Measurements from ENCODE around the gene NUDT1.

Gene NUDT1

DNA sequence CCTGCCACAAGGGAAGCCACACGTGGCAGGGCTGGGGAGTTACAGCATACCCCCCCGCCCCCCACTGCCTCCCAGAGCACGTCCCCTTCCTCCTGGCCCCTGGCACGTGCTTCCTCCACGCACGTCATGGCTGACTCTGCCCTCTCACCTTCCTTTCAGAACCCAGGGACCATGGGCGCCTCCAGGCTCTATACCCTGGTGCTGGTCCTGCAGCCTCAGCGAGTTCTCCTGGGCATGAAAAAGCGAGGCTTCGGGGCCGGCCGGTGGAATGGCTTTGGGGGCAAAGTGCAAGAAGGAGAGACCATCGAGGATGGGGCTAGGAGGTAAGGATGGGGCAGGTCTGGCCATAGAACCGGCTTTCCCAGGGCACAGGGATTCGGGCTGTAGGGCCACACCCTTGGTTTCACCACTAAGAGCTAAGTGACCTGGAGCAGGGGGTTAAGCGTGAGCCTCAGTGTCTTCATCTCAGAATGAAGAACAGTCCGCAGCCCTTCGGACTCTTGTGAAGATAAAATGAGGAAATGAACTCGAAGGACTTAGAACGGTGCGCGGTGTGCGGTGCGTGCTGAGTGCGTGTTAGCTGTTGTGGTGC lies 2.5 kb downstream of the NUDT1 start:
- DNase-seq (ENCODE audit: extremely low spot score, insufficient read length, low read depth) (no peak), FAIRE-seq (no peak)

DNA sequence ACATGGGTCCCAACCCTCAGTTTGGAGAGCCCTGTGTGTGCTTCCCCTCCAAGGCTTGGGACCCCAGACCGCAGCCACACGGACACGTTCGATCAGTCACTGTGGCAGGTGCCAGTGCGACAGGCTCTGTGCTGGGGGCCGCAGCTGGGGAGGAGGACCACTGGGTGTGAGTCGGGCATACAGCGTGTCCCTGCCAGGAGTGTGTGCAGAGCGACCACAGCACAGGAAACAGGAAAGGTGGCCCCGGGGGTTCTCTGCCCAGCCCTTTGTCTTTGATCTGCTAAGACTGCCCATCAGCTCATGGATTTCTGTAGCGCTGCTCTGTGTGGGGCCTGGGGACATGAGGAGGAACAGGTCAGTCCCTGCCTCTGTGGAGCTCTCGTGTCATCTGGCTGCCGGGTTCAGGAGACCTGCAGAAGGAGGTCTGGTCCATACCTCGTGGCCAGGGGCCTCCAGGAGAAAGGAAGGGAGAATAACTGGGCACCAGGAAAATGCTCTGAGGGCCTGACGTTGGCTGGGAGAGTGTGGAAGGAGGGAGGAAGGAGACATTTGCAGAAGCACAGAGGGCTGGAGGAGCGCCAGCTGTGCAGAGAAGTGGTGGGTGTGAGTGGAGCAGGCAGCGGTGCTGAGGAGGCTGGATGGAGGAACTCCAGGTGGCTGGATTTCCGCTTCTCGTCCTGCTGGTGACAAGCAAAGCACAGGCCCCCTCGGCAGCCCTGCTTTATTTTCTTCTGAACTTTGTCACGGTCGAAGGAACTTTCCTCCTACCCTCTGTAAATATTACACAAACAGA lies 4.1 kb downstream of the NUDT1 start:
- no peak for DNase-seq (ENCODE audit: extremely low spot score, insufficient read length, low read depth)

DNA sequence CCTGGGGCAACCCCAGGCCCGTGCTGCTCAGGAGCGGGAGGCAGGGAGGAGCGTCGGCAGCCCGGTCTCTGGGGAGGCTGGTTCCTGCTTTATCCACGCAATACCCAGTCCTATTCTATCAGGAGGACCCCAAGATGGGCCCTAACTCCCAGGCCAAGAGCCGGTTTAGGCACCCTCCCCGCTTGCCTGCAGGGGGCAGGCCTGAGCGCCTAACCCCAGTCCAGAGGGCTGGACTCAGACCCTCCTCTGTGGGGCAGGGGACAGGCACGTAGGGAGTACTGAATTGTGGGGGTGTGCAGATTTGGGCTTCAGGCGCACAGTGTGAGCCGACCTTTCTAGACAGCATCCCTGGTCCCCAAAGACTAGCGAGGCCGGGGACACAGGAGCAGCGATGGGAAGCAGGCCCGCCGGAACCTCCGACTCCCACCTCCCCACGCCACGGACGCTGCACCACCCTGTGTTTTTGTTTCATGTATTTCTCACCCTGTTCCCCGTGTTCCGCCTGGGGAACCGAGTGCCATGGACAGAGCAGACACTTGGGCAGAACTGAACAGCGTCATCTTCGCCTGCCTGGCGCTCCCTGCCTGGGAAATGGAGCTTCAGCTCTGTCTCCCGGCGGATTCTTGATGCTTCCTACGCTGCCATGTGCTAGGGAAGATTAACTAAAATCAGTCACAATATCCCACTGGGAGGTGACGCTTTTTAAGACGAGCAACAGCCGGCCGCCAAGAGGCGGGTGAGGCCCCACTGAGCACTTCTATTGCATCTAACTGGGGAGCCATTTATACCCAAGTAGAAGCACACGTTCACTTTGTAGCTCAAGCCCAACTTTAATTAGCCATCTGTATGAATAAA lies 5.3 kb downstream of the NUDT1 start:
- FAIRE-seq: no peak

More for the DNA sequence above, 4.1 kb downstream of the NUDT1 start:
- no peak for FAIRE-seq

DNA sequence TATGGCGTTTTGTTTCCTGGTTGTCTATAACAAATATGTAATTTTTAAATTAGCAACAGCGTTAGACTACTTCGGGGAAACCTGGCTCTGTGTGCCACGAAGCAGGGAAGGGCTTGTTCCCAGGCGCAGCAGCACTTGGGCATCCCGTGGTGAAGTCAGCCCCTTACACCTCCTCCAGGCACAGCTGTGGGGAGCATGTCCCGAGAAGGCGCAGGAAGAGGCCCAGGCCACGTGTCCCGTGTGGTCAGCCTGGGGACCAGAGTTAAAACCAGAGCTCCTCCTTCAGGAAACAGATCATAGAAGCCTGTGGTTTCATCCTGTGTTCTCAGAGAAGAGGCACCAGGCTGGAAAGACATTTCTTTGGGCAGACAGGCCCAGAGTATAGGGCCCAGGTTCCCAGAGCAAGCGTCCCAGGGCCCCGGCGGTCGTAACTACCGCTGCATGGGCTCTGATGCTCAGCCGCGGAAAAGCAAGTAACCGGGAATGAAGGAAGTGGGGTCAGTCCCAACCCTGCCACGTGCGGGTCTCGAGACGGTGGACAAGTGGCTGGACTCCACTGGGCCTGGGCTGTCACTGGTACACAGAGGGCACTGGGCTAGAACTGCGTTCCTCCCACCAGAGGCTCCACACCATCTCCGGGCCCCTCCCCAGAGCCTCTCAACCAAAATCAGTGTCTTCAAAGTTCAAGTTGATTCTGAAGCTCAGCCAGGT lies 7.1 kb downstream of the NUDT1 start:
- peak; percentile 87 for FAIRE-seq
- no peak for DNase-seq (ENCODE audit: extremely low spot score, insufficient read length, low read depth)

More for the DNA sequence above, 5.3 kb downstream of the NUDT1 start:
- DNase-seq (ENCODE audit: extremely low spot score, insufficient read length, low read depth): no peak

DNA sequence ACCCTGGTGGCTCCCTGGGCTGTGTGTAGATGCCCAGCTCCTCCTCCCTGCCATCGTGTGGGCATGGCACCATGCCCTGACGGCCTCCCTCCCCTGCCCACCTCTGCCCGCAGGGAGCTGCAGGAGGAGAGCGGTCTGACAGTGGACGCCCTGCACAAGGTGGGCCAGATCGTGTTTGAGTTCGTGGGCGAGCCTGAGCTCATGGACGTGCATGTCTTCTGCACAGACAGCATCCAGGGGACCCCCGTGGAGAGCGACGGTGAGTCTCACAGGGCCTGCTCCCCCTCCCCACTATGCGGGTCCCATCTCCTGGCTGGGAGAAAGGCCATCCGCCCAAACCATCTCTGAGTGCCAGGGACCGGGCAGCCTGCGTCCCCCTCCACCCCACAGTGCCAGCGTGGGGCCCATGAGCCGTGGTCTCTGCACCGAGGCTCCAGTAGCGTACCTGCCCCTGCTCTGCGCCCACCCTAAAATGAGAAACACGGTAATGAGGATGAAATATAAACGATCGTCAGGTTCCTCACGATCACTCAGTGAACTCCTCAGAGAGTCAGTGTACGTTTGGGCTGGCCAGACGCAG lies 7.8 kb downstream of the NUDT1 start:
- DNase-seq (ENCODE audit: extremely low spot score, insufficient read length, low read depth) (no peak), FAIRE-seq (no peak)

DNA sequence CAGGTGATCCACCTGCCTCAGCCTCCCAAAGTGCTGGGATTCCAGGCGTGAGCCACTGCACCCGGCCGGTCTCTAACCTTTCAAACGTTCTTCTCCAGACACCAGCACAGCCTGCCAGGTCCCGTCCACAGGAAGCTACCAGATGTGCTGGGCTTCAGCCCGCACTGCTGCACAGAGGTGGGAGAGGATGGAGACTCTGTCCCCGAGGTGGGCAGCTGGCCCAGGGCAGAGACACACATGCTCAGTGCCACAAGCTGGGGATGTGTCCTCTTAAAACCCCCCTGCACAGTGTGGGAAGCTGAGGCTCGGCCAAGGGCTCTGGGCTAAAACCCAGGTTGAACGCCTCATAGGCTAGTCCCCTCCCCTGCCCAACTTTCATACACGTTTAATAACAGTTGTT lies 9.4 kb downstream of the NUDT1 start:
- DNase-seq (ENCODE audit: extremely low spot score, insufficient read length, low read depth): no peak
- no peak for FAIRE-seq

DNA sequence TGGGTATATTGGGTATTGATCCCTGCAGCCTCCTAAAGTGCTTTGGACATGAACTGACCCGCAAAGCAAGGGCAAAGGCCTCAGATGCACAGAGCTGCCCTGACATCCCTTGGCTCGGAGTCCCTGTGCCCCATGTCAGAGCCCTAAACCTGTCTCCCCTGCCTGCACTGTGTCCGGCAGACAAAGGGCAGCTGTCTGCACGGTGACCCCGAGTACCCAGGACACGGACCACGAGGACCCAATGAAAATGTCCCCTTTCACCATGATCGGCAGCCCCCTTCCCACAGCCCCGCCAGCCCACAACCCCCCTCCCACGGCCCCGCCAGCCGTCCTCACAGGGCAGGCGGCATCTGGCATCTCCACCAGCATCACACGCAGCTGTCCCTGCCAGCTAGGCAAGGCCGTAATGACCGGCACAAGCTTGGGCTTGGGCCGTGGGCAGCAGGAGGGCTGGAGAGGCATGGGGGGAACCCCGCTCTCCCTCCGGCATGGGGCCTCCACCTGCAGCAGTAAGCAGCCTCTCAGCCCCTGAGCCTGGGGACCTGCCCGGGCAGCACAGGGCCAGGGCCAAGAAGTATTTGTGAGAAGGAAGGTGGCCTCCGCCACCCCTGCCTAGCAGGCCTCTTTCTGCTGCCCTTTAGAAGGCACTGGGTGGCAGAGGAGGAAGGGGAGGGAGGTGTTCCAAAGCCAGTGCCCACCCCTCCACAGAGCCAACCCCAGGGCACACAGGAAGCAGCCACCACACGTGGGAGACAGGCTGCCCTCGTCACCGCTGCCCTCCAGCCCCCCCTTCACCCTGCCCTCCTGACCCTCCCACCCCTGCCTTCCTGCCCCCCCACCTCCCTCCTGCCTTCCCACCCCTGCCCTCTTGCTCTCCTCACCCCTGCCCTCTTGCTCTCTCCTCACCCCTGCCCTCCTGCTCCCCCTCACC lies 10.1 kb downstream of the NUDT1 start:
- FAIRE-seq (no peak), DNase-seq (ENCODE audit: extremely low spot score, insufficient read length, low read depth) (no peak)

DNA sequence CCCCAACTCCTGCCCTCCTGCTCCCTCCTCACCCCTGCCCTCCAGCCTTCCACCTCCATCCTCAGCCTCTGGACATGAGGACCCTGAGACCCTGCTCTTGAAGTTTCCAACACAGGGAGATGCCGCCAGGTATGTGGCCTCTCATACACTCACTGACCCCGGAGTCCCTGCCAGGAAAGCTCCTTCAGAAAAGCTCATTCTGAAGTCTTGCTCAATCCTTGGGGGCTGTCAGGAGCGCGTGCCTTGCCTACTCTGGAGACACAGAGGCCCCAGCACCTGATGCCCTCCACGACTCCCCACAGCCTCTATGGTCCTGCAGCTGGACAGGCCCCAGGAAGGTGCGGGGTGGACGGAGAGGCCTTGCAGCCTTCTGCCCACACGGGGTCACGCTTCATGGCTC lies 11.0 kb downstream of the NUDT1 start:
- FAIRE-seq (no peak), DNase-seq (ENCODE audit: extremely low spot score, insufficient read length, low read depth) (no peak)

DNA sequence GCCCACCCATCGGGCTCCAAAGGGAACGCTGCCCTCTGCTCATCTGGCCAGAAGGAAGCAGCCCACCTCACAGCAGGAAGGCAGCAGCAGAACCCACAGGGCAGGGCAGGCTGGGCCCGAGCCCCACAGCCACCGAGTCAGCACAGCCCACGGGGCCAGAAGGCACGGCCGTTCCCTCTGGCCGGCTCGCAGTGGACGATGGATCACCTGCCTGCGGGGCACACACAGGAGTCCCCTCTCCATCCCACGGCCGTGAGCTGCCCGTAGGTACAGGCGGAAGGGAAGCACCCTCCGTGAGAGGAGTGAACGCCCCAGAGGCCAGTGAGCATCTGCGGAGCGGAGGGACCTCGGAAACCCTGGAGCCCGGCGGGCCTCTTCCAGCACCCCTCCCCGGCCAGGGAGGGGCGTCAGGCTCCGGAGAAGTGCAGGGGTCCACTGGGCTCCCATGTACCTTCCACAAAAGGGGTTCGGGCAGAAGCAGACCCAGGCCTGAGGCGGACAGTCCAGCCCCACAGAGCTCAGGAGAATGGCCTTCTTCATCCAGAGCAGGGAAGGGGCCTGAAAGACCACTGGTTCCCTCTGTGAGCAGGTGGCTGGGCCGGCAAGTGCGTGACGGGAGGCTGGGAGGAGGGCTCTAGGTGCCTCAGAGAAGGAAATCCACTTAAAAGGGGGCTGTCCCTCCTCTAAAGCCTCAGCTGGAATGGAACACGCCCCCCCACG lies 11.7 kb downstream of the NUDT1 start:
- FAIRE-seq (no peak), DNase-seq (ENCODE audit: extremely low spot score, insufficient read length, low read depth) (no peak)

DNA sequence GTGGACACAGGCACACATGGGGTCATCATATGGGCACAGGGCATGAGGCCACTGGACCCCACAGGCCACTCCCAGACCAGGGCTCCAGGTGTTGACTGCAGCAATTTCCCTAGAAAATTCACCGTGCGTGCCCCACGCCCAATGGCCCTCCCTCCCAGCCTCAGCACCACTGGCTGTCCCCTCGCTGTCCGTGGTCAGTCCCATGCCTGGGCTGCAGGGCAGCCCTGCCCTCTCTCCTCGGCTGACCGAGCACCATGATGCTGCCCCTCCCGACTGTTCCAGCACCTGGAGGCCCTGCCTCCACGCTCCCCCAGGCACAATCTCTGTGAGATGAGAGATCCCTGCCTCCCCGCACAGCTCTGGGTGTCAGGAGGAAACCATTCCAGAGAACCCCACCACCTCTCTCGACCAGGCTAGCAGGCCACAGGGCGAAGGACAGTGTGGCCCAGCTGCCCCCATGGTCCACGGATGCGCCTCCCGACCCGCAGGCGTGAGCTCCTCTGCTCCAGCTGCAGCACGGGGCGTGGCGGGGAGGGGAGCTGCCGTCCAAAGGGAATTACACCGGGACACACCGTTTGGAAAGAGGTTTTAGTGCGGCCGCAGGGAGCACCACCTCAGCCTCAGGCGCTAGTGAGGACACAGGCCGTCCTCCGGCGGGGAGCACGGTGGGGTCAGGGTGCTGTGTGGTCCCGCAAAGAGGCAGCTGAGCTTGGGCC lies 12.6 kb downstream of the NUDT1 start:
- no peak for DNase-seq (ENCODE audit: extremely low spot score, insufficient read length, low read depth)
- no peak for FAIRE-seq

DNA sequence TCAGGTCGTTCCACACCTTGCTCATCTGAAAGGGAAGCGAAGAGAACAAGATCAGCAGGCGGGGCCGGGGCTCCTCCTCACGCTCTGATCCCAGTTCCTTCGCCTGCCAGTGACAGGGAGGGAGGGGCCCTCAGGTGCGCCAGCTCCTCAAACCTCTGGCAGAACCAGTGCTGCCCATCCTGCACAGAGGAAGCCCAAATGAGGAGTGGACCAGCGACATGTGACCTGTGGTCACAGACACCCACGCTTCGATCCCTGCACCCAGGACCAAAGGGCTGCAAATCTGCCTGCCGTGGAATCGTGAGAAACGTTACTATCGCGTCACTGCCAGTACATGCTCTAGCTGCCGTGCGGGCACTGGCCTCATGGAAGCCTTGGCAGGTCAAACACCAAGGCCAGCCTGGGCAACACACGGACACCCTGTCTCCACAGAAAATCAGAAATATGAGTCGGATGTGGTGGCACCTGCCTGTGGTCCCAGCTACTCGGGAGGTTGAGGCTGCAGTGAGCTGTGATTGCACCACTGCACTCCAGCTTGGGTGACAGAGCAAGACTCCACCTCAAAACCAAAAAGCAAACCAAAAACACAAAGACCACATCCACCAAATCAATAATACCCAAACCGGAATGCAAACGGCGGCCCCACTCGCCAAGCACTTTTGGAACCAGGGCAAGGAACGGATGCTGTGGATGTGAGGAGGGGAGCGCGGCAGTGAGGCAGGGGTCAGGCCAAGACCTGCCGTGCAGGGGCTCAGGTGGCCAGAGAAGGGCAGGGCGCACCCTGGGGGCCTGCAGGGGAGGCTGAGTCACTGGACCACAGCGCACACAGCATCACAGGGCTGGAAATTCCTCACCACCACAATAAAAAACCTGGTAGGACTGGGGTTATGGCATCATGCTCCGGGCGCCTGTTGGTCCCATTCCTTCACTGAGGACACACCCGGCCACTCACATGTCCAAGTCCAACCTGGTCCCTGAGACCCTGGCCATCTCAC lies 13.4 kb downstream of the NUDT1 start:
- DNase-seq (ENCODE audit: extremely low spot score, insufficient read length, low read depth): no peak
- FAIRE-seq: no peak

DNA sequence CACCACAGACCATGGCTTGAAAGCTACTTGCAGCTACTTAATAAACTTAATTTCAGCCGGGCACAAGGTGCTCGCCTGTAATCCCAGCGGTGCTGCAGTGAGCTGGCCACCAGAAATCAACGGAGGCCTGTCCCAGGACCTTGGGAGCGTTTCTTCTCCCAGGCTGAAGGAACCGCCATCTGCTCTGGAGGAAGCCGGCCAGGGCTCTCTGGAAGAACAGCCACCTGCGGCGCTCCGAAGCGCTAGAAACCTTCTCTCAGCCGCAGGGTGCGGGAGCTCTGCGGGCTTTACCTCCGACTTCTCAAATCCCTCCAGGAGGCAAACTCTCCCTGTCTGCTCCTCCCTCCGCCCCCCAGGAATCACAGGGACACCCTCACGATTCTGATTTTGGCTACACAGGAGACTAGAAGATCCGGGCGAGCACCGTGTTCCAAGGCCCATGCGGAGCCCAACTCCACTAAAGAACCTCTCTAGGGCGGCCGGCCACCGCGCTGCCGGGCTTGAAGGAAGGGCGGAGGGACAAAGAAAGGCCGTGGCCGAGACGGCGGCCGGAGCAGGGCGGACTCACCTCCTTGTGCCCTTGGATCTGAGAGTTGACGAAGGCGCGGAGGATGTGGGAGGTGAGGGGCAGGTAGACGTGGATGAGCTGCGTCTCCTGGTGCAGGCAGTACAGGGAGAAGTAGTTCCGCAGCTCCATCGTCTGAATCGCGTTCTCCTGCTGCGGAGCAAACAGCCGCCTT lies 14.4 kb downstream of the NUDT1 start:
- DNase-seq (ENCODE audit: extremely low spot score, insufficient read length, low read depth) (no peak), FAIRE-seq (no peak)

DNA sequence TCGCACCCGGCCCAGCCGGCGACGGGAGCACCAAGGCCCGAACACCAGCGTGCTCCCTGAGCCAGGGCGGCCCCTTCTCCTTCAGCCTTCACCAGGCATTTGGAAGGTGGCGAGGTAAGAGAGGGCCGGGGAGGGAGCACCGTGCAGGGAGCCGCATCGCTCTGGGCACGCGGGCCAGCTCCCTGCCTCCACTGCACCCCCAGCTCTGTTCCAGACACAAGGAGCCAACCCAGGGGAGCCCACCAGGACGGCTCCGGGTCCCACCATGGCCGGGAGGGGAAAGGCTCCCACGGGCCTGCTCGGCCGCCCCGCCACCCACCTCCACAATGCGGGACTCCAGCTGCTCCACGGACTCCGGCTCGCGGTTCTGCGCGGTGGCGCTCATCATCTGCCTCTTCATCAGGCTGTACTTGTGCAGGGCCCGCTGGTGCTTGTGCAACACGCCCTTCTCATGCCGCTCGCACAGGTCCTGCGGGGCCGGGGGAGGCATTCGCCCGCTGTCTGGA lies 15.1 kb downstream of the NUDT1 start:
- DNase-seq (ENCODE audit: extremely low spot score, insufficient read length, low read depth) (no peak), FAIRE-seq (no peak)

DNA sequence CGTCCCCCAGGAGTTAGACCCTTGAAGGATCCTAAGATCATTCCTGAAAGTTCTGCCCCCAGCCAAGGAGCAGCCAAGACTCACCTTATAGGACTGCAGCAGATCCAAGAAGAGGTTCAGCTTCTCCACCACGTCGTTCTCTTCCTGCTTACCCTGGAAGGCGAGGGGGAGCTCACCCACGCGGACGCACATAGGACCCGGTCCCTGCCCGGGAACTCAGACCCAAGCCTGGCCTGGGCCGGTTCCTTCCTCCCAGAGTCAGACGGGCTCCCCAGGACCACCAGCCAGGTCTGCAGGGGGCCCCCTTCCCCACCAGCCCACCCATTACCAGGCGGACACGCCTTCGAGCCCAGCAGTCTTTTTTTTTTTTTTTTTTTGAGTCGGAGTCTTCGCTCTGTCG lies 15.6 kb downstream of the NUDT1 start:
- FAIRE-seq: no peak
- no peak for DNase-seq (ENCODE audit: extremely low spot score, insufficient read length, low read depth)

DNA sequence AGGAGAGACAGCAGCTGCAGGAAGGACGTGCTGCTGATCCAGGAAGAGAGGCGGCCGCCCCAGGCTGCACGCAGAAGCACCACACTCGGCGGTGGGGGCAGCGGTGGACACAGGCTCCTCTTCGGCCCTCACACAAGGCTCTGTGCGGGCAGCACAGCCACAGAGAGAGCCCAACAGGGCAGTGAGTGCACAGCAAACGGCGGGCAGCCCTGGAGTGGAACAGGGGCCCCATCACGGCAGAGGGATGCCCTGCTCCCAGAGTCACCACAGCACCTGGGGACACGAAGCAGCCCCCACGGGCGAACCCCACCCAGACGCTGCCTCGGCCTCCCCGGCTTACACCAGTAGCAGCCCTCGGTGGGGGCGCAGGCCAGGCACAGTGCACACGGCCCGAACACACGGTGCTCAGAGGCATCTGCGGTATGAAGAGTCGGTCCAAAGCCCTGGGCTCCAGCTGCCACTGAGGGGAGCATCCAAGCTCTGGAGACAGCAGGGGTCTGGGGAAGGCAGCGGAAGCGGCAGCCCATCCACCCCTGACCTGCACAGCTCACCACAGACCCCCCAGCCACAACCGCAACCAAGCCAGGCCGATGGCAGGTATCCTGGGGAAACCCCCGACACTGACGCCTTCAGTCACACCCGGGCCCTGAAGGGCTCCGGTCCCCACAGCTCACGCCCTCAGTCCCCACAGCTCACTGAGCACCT lies 16.8 kb downstream of the NUDT1 start:
- FAIRE-seq (peak; percentile 95), DNase-seq (ENCODE audit: extremely low spot score, insufficient read length, low read depth) (peak; percentile 76)
